ENCODE data around the gene OR6A2.

OR6A2 gene

GRCh38 chr11:6745018-6745417 lies 54.5 kb downstream of the OR6A2 start:
- Histone ChIP-seq H2AFZ (ENCODE audit: low read length) (no peak overlapping the region), H3K79me2 (ENCODE audit: insufficient read depth, low read length) (peaks cover 37% of the 10 kb centered on the region), H3K4me3 (ENCODE audit: low read length, poor library complexity, severe bottlenecking) (peak overlapping the region; percentile 76)

GRCh38 chr11:6742260-6742659 lies 57.2 kb downstream of the OR6A2 start:
- Histone ChIP-seq H4K20me1 (ENCODE audit: insufficient read depth, low read length, poor library complexity, severe bottlenecking) (no peaks in the 10 kb centered on the region), H3K9me2 (replicated peaks; ENCODE audit: low read depth, low read length) (no peaks in the 10 kb centered on the region), H3K4me2 (ENCODE audit: low read depth, low read length, poor library complexity, severe bottlenecking) (peak overlapping the region; percentile 95), H2AFZ (ENCODE audit: low read length) (no peak overlapping the region), H3K9me3 (ENCODE audit: insufficient read depth, low read depth, low read length) (no peaks in the 10 kb centered on the region), H3K9ac (ENCODE audit: low read depth, low read length, poor library complexity, severe bottlenecking) (no peak overlapping the region), H3K4me1 (ENCODE audit: insufficient read depth, low read length, poor library complexity, severe bottlenecking) (peaks cover 82% of the 10 kb centered on the region), H3K36me3 (ENCODE audit: insufficient read depth, low read length) (no peaks in the 10 kb centered on the region), H3K27me3 (ENCODE audit: insufficient read depth, low read length, poor library complexity, severe bottlenecking) (no peaks in the 10 kb centered on the region), H3K4me3 (ENCODE audit: low read length, poor library complexity, severe bottlenecking) (peak overlapping the region; percentile 47), H3F3A (ENCODE audit: low read depth) (peaks cover 7% of the 10 kb centered on the region; the same call in 1 of the 2 replicates), H3K79me2 (ENCODE audit: insufficient read depth, low read length) (peaks cover 39% of the 10 kb centered on the region)
- TF ChIP-seq EZH2phosphoT487 (IDR thresholded peaks at IDR 0.05; ENCODE audit: borderline replicate concordance) = no peak
- TF ChIP-seq, protein P1, sequence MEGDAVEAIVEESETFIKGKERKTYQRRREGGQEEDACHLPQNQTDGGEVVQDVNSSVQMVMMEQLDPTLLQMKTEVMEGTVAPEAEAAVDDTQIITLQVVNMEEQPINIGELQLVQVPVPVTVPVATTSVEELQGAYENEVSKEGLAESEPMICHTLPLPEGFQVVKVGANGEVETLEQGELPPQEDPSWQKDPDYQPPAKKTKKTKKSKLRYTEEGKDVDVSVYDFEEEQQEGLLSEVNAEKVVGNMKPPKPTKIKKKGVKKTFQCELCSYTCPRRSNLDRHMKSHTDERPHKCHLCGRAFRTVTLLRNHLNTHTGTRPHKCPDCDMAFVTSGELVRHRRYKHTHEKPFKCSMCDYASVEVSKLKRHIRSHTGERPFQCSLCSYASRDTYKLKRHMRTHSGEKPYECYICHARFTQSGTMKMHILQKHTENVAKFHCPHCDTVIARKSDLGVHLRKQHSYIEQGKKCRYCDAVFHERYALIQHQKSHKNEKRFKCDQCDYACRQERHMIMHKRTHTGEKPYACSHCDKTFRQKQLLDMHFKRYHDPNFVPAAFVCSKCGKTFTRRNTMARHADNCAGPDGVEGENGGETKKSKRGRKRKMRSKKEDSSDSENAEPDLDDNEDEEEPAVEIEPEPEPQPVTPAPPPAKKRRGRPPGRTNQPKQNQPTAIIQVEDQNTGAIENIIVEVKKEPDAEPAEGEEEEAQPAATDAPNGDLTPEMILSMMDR (conservative IDR thresholded peaks at IDR 0.05; ENCODE audit: low read length) = no peak

More at GRCh38 chr11:6745018-6745417, 54.5 kb downstream of the OR6A2 start:
- Histone ChIP-seq H3K4me1 (ENCODE audit: insufficient read depth, low read length, poor library complexity, severe bottlenecking) (peaks cover 66% of the 10 kb centered on the region), H3K27me3 (ENCODE audit: insufficient read depth, low read length, poor library complexity, severe bottlenecking) (no peaks in the 10 kb centered on the region), H3K9me2 (replicated peaks; ENCODE audit: low read depth, low read length) (no peaks in the 10 kb centered on the region), H3K9me3 (ENCODE audit: insufficient read depth, low read depth, low read length) (no peaks in the 10 kb centered on the region), H3F3A (ENCODE audit: low read depth) (peaks cover 12% of the 10 kb centered on the region; the same call in 1 of the 2 replicates), H4K20me1 (ENCODE audit: insufficient read depth, low read length, poor library complexity, severe bottlenecking) (no peaks in the 10 kb centered on the region), H3K4me2 (ENCODE audit: low read depth, low read length, poor library complexity, severe bottlenecking) (peak overlapping the region; percentile 95), H3K9ac (ENCODE audit: low read depth, low read length, poor library complexity, severe bottlenecking) (peak overlapping the region; percentile 78), H3K36me3 (ENCODE audit: insufficient read depth, low read length) (no peaks in the 10 kb centered on the region)
- no peak for TF ChIP-seq EZH2phosphoT487 (IDR thresholded peaks at IDR 0.05; ENCODE audit: borderline replicate concordance)
- TF ChIP-seq, protein P1 (conservative IDR thresholded peaks at IDR 0.05; ENCODE audit: low read length) = no peak

All from Loucy (cell line).